ENCODE data around the gene WDR44. TPM values are rescaled to one million over a fixed set of nuclear protein-coding genes. Genes with fewer than 3 reads are reported as not detected.

WDR44 gene
- total and polyA plus RNA-seq, 2 donors (not counting 1 experiment from before 2014, with no cell fraction given), result 4.1 to 24.4 TPM

- WGBS (ENCODE audit: insufficient coverage), result no CpG with 5 or more reads among the region's 9 CpGs
- H3K36me3 ChIP-seq (replicated peaks in 1 of 2; ENCODE audit: control extremely low read depth in 1 of 2, control insufficient read depth in 1 of 2, extremely low read depth in 1 of 2, insufficient read depth in 2 of 2, low read length in 1 of 2), result no peaks in the 10 kb centered on the region
- H2AFZ ChIP-seq (ENCODE audit: insufficient read depth, low read depth, low read length, poor library complexity, severe bottlenecking), result peak overlapping the region; percentile 82
- DNase-seq (no peak), ATAC-seq (ENCODE audit: low read depth) (peak; percentile 4)
- H3K9me3 ChIP-seq (ENCODE audit: control extremely low read depth in 1 of 3, control insufficient read depth in 2 of 3, insufficient read depth in 1 of 3, low read length in 2 of 3), result no peaks in the 10 kb centered on the region
- H3K27me3 ChIP-seq (replicated peaks in 1 of 4; ENCODE audit: control extremely low read depth in 1 of 4, control insufficient read depth in 3 of 4, insufficient read depth in 4 of 4, low read length in 3 of 4), result no peaks in the 10 kb centered on the region
- intact Hi-C loops (cut with micrococcal nuclease), result loop anchor here (5.0 to 10.0 kb wide), 2 partner anchors 152 to 180 kb away; partner anchors contain the start of gene DOCK11
- H3K4me1 ChIP-seq (ENCODE audit: control insufficient read depth in 2 of 2, insufficient read depth in 2 of 2, low read length in 2 of 2), result peaks cover 22 to 32% of the 10 kb centered on the region in 2 donors
- peak overlapping the region; percentile 98 for H3K4me3 Mint-ChIP-seq
- H3K9ac ChIP-seq (ENCODE audit: low read length), result peak overlapping the region; percentile 93
- peaks cover 35% of the 10 kb centered on the region for H3K79me2 ChIP-seq (ENCODE audit: control insufficient read depth, insufficient read depth, low read length)
- peak overlapping the region in 4 of 5 experiments; percentile 73 to 86 (median 79) for H3K4me3 ChIP-seq (ENCODE audit: control extremely low read depth in 1 of 5, extremely low read depth in 1 of 5, insufficient read depth in 1 of 5, low read depth in 2 of 5, low read length in 4 of 5)
- TF ChIP-seq CTCF (IDR thresholded peaks at IDR 0.05), result no peak
- TF ChIP-seq EZH2 (IDR thresholded peaks at IDR 0.05; ENCODE audit: borderline replicate concordance, insufficient read depth, low read depth, low read length, poor library complexity, severe bottlenecking), result no peak
- H3K4me1 Mint-ChIP-seq, result peaks cover 29% of the 10 kb centered on the region
- peak overlapping the region; percentile 86 to 89 for H3K27ac ChIP-seq (ENCODE audit: low read length in 2 of 2)
- H3K9me3 Mint-ChIP-seq (ENCODE audit: insufficient read depth), result no peaks in the 10 kb centered on the region
- no peaks in the 10 kb centered on the region for H3K27me3 Mint-ChIP-seq
- CTCF ChIA-PET, result no interaction called here
- H3K27ac Mint-ChIP-seq, result peak overlapping the region; percentile 98
- peak overlapping the region; percentile 76 for H3K4me2 ChIP-seq (replicated peaks; ENCODE audit: low read depth, low read length, poor library complexity, severe bottlenecking)
- no peaks in the 10 kb centered on the region for H4K20me1 ChIP-seq (ENCODE audit: control insufficient read depth, insufficient read depth, low read length, poor library complexity, severe bottlenecking)
- POLR2A ChIA-PET, result no interaction called here
Observed at GRCh38 chrX:118345045-118345463, 852 bp upstream of the WDR44 start.

- H3K9me3 Mint-ChIP-seq (ENCODE audit: insufficient read depth), result no peaks in the 10 kb centered on the region
- Histone ChIP-seq H2AFZ (ENCODE audit: insufficient read depth, low read depth, low read length, poor library complexity, severe bottlenecking) (peak overlapping the region; percentile 82), H3K9ac (ENCODE audit: low read length) (peak overlapping the region; percentile 93), H3K4me1 (ENCODE audit: control insufficient read depth in 2 of 2, insufficient read depth in 2 of 2, low read length in 2 of 2) (peaks cover 33 to 41% of the 10 kb centered on the region in 2 donors), H3K36me3 (replicated peaks in 1 of 2; ENCODE audit: control extremely low read depth in 1 of 2, control insufficient read depth in 1 of 2, extremely low read depth in 1 of 2, insufficient read depth in 2 of 2, low read length in 1 of 2) (no peaks in the 10 kb centered on the region), H3K4me2 (replicated peaks; ENCODE audit: low read depth, low read length, poor library complexity, severe bottlenecking) (peak overlapping the region; percentile 76), H3K4me3 (ENCODE audit: control extremely low read depth in 1 of 5, extremely low read depth in 1 of 5, insufficient read depth in 1 of 5, low read depth in 2 of 5, low read length in 4 of 5) (peak overlapping the region; percentile 73 to 86 (median 78)), H4K20me1 (ENCODE audit: control insufficient read depth, insufficient read depth, low read length, poor library complexity, severe bottlenecking) (no peaks in the 10 kb centered on the region), H3K27ac (ENCODE audit: low read length in 2 of 2) (peak overlapping the region; percentile 88 to 89), H3K9me3 (ENCODE audit: control extremely low read depth in 1 of 3, control insufficient read depth in 2 of 3, insufficient read depth in 1 of 3, low read length in 2 of 3) (no peaks in the 10 kb centered on the region), H3K27me3 (replicated peaks in 1 of 4; ENCODE audit: control extremely low read depth in 1 of 4, control insufficient read depth in 3 of 4, insufficient read depth in 4 of 4, low read length in 3 of 4) (no peaks in the 10 kb centered on the region), H3K79me2 (ENCODE audit: control insufficient read depth, insufficient read depth, low read length) (peaks cover 48% of the 10 kb centered on the region)
- no peaks in the 10 kb centered on the region for H3K27me3 Mint-ChIP-seq
- ATAC-seq (ENCODE audit: low read depth), result peak; percentile 41
- TF ChIP-seq EZH2 (IDR thresholded peaks at IDR 0.05; ENCODE audit: borderline replicate concordance, insufficient read depth, low read depth, low read length, poor library complexity, severe bottlenecking) (no peak), CTCF (IDR thresholded peaks at IDR 0.05) (no peak)
- peaks cover 38% of the 10 kb centered on the region for H3K4me1 Mint-ChIP-seq
- intact Hi-C loops (cut with micrococcal nuclease), result loop anchor here (5.0 to 10.0 kb wide), 2 partner anchors 151 to 178 kb away; partner anchors contain the start of gene DOCK11
- H3K27ac Mint-ChIP-seq, result peak overlapping the region; percentile 98
- CTCF ChIA-PET, result interaction anchor here (1.0 kb wide), 1 partner anchor 12 kb away, joined by 4 read pairs; no protein-coding TSS in a partner anchor
- peak; percentile 70 for DNase-seq
- 0% methylated on average over 14 of the region's 51 CpGs for WGBS (ENCODE audit: insufficient coverage)
- POLR2A ChIA-PET, result interaction anchor here (0.5 kb wide), 1 partner anchor 312 kb away, joined by 3 read pairs; no protein-coding TSS in a partner anchor
- H3K4me3 Mint-ChIP-seq, result peak overlapping the region; percentile 98
Observed at GRCh38 chrX:118346258-118347094, 570 bp downstream of the WDR44 start.
